GM18511 (cell line): Measurements from ENCODE around the gene FOXB2.
"Not testable (repeated sequence)": the region's sequence is repeated elsewhere in the genome, so short reads cannot be mapped to it uniquely, and the experiment has no call there.

Experiments
- ATAC-seq: cut with Tn5 transposase; IDR thresholded peaks from one replicate; pipeline ENCODE4 v1.9.1; 2021; ENCODE audit warnings: mild to moderate bottlenecking, moderate library complexity; ENCODE audit not compliant: unreplicated experiment

Gene FOXB2

DNA sequence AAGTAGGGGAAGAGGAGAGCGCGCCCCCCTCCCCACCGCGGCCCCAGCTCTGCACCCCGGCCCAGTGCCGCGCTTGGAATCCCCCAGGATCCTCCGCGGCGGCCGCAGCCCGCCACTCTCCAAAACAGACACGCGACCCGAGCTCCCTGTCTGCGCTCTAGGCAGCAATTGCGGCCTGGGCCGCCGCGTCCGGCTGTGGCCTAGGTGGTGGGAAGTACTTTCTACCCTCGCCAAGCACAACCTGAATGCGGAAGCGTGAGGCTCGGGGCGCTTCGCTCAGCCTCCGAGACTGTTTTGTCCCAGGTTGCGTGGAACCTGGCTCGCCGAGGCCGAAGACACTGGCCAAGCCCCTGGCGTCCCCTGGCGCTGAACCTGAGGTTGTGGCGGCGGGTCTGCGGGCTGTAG is 3.3 kb upstream of the FOXB2 start:
- no peak for ATAC-seq

DNA sequence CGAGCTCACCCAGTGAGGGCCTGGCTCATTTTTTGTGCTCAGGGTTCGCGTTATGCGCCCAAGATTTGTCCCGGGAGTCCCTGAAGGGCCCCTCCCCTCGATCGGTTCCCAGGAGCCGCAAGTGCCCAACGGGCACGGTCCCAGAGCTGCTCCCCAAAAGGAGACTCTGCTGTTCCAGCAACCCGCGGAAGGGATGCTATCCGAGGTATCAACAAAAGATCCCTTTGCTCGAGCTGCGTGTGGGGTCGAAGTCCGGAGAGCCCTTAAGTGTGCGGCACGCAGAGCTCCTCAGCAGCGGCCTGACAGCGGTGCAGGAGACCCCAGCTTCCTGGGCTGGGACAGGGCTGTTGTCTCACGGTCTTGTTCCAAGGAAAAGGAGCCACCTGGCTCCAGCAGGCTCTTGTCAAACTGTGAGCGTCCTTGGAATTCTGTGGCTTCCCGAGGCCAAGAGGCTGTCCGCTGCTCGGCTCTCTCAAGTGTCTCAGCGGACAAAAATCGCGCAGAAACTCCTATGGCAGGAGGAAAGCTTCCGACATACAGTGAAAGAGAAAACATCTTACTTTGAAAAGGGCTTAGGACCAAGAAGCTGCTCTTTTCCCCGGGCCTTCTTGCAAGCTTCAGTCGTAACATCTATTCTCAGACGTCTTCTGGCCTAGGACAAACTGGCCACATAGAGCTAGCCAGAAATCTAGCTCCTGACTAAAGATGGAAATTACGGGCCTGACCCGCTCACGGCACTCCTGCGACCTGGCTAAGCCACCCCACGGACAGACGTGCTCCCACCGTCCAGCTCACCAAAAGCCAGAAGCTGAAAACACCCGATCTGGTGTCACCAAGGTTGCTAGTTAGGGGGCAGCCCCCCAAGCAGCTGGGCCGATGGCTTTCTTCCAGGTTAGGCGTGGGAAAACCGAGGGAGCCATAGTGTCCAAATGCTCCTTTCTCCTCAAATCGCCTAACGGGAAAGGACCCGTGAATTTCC is 2.6 kb upstream of the FOXB2 start:
- no peak for ATAC-seq

- ATAC-seq, result no peak
Measured at GRCh38 chr9:77017505-77017894, 2.0 kb upstream of the FOXB2 start.

DNA sequence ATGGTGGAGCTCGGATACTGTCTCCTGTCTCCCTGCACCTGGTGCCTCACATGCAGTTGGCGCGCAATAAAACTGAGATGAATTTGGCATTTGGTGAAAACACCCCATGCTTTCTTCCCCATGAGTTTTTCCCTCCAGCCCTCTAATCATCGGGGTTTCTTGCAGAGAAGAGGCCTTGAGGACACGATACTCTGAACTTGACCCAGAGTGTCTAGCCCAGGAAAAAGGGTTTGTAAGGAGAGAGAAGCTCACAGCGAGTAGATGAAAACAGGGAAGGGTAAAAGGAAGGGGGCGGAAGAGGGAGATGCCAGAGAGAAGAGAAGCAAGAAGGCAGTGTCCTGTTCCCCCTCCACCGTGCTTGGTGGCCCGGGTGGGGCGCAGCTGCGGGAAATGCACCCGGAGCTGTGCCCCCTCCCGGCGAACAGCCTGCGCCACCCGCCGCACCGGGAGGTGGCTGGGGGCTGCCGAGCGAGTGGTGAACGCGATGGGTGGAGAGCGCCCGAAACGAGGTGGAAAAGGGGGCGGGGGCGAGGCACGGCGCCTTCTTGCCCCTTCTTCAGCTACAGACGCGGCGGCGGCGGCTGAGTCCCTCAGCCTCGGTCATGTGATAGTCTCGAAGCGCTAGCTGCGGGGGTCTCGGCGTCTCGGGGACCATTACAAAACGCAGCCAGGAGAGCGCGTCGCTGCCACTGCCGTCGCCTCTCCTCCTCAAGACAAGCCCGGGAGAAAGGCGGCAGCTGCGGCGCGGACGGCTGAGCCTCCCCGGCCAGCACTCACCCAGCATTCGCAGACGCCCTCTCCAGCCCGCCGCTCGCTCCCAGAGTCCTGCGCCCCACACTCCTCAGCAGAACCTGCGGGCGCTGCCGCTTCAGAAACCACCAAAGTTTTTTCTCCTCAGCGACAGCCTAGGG is 1.1 kb upstream of the FOXB2 start:
- ATAC-seq, result no peak

- ATAC-seq, result no peak
Measured at GRCh38 chr9:77018969-77019235, 553 bp upstream of the FOXB2 start.

- ATAC-seq, result no peak
Measured at GRCh38 chr9:77019926-77020412, 514 bp downstream of the FOXB2 start.

- no peak for ATAC-seq
Measured at GRCh38 chr9:77020413-77021290, 1.2 kb downstream of the FOXB2 start.

GRCh38 chr9:77021291-77021894 is 1.9 kb downstream of the FOXB2 start:
- no peak for ATAC-seq

GRCh38 chr9:77021922-77022782 is 2.7 kb downstream of the FOXB2 start:
- ATAC-seq, result no peak

- no peak for ATAC-seq
Measured at GRCh38 chr9:77022783-77023440, 3.5 kb downstream of the FOXB2 start.

GRCh38 chr9:77023726-77024125 is 4.3 kb downstream of the FOXB2 start:
- no peak for ATAC-seq

GRCh38 chr9:77024776-77025545 is 5.5 kb downstream of the FOXB2 start:
- no peak for ATAC-seq

GRCh38 chr9:77028478-77028877 is 9.0 kb downstream of the FOXB2 start:
- ATAC-seq, result no peak

DNA sequence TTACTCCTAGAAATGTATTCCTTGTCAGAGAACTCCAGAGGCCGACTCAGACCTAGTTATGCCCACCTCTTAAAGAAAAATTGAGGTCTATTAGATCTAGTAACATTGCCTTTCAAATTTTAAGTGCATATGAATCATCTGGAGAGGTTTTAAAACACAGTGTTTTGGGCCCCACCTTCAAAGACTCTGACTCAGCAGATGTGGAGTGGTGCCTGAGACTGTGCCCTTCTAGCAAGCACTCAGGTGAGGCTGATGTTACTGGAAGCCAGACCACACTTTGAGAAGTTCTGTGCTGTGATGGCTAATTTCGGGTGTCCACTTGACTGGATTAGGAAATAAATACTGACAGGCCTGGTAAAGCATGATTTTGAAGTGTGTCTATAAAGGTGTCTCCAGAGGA is 10.6 kb downstream of the FOXB2 start:
- no peak for ATAC-seq

DNA sequence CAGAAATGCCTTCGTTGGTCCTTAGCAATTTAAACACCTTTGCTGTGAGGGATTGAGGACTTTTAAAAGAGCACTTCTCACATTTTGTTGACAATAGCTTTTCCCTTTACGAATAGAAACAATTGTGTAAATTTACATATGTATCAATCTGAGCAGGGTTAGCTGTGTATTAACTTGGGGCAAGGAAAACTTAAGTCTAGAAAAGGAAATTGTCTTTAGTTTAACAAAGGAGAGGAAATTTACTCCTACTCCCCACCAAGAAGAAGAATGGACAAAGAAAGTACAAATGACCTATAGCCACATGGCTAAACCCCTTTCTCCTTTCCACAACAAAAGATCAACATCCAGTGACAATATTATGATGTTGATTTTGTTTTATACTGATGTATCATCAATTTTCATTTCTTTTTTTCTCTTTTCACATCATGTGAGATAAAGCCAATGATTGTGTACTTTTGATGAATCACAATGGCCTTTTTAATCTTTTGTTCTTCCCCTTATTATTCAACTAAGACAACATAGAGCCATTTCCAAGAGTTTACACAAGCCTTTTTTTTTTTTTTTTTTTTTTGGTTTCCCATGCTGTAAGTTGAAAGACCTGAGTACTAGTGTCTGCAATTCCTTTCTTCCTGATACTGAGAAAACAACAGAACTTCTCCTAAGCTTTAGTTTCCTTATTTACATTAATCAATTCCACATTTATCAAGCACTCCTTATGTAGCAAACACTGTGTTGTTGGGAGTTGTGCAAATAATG is 19.0 kb downstream of the FOXB2 start:
- ATAC-seq, result no peak

DNA sequence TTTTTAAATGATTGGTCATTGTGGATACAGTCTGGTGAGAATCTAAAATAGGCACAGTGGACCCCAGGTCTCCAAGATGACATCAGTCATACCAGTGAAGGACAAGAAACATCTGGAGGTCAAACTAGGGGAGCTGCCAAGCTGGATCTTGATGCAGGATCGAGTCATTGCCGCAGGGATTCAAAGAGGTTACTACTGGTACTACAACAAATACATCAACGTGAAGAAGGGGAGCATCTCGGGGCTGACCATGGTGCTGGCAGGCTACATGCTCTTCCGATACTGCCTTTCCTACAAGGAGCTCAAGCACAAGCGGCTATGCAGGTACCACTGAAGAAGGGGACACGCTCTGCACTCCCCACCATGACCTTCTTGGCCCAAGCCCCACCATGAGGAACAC is 20.9 kb downstream of the FOXB2 start:
- ATAC-seq, result no peak

DNA sequence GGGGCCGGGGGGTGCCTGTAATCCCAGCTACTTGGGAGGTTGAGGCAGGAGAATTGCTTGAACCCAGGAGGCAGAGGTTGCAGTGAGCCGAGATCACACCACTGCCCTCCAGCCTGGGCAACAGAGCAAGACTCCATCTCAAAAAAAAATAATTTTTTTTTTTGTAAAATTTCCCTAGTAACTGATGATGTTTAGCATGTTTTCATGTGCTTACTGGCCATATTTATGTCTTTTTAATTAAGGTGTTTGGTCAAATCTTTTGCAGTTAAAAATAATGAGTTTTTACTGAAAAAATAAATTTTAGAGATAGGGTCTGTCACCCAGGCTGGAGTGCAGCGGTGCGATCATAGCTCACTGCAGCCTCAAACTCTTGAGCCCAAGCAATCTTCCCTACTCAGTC is 24.3 kb downstream of the FOXB2 start:
- ATAC-seq, result not testable (repeated sequence)
